Natural killer cell treated with Interleukin-12 subunit alpha and Interleukin-12 subunit beta and Interleukin-15 and Interleukin-18, amount 100 ng/mL, for 72 hours (primary cell): Measurements from ENCODE around the gene TSPAN31. TPM values are rescaled to one million over a fixed set of nuclear protein-coding genes. Genes with fewer than 3 reads are reported as not detected.
A peak's percentile ranks its signal among the peaks of the same experiment; 100 is the strongest.

ENCODE experiments used
- ATAC-seq, 2 donors: fragments of 150-1000 bp; cut with Tn5 transposase in 1 of 2; sonication (Bioruptor Pico), chemical (Tn5 transposase) in 1 of 2; 2 replicates each; pipeline ENCODE4 v1.10.0; 2021
- DNase-seq: peaks from one replicate; pipeline ENCODE4 v3.0.0; 2022; ENCODE audit warnings: low spot score
- H3K27ac Mint-ChIP-seq, 2 donors: 1 replicate in 1 of 2; 2 replicates in 1 of 2; pipeline ENCODE4 v1.8.0; 2022; ENCODE audit warnings: mixed read lengths in 2 of 2, mild to moderate bottlenecking in 1 of 2, moderate library complexity in 1 of 2
- H3K27me3 Mint-ChIP-seq, 2 donors: 1 replicate in 1 of 2; 2 replicates in 1 of 2; pipeline ENCODE4 v1.8.0; 2022; ENCODE audit warnings: mixed read lengths in 2 of 2
- H3K36me3 Mint-ChIP-seq: one replicate; pipeline ENCODE4 v1.8.0; 2022; ENCODE audit warnings: mixed read lengths
- H3K4me1 Mint-ChIP-seq, 2 donors: 1 replicate in 1 of 2; 2 replicates in 1 of 2; pipeline ENCODE4 v1.8.0; 2022; ENCODE audit warnings: low read depth in 2 of 2, mixed read lengths in 2 of 2, mild to moderate bottlenecking in 1 of 2
- H3K4me3 Mint-ChIP-seq: one replicate; pipeline ENCODE4 v1.8.0; 2022; ENCODE audit warnings: mixed read lengths
- H3K9me3 Mint-ChIP-seq: 2 replicates; pipeline ENCODE4 v1.8.0; 2022; ENCODE audit warnings: mixed read lengths
- total RNA-seq, 2 donors: library from RNA; stranded (reverse); gene quantifications; one replicate each; pipeline ENCODE4 v1.2.3, GENCODE V29; 2022

The TSPAN31 gene
- total RNA-seq, 2 donors from 2014 or later = 14.4 to 34.9 TPM

DNA sequence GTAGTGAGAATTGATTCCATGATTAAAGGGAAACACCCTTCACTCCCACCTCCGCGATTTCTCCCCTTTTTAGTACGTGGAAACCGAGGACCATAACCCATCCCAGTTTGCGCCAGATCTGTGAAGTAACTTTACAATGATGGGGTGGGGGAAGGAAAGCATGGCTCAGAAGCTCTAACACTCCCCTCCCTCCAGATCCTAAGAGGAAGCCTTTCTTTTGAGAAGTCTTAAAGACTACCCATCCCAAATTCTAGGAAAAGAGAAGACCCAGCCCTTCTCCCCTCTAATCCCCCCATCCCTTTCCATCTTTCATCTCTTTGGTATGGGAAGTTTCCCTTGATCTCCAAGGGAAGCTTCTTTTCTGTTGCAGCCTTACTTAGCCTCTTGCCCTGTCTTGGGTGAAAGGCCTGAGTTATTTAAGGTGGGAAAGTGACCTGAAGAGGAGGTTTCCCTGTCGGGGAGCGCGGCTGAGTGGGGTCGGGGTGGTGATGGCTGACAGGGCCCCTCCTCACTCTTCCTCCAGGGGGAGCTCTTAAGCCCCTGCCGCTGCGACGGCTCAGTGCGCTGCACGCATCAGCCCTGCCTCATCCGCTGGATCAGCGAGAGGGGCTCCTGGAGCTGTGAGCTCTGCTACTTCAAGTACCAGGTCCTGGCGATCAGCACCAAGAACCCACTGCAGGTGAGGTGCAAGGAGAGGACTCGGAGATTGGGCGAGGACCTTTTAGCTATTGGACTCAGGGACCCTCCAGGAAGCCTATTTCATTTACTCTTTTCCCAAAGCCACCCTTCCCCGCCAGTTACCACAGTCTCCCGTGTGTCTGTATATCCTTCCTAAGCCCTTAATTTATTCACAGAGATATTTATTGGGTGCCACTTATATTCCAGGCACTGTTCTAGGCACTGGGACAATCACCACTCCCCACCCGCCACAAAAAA lies 11.8 kb downstream of the TSPAN31 start:
- Mint-ChIP-seq H3K4me1 (peaks cover 45 to 56% of the 10 kb centered on the region in 2 donors), H3K36me3 (peaks cover 3% of the 10 kb centered on the region), H3K27me3 (no peaks in the 10 kb centered on the region), H3K4me3 (peak overlapping the region; percentile 88), H3K9me3 (no peaks in the 10 kb centered on the region), H3K27ac (peak overlapping the region; percentile 63 to 86)
- peak; percentile 76 for DNase-seq
- ATAC-seq = peak in 1 of 2 donors; percentile 31

GRCh38 chr12:57757771-57758170 lies 12.9 kb downstream of the TSPAN31 start:
- Mint-ChIP-seq H3K4me1 (peaks cover 38 to 50% of the 10 kb centered on the region in 2 donors), H3K27me3 (no peaks in the 10 kb centered on the region), H3K9me3 (no peaks in the 10 kb centered on the region), H3K4me3 (no peak overlapping the region), H3K27ac (no peak overlapping the region), H3K36me3 (no peaks in the 10 kb centered on the region)
- DNase-seq (no peak), ATAC-seq (no peak)

- no peak overlapping the region for H3K4me3 Mint-ChIP-seq
- no peaks in the 10 kb centered on the region for H3K36me3 Mint-ChIP-seq
- H3K27ac Mint-ChIP-seq = no peak overlapping the region
- peak; percentile 46 for DNase-seq
- H3K9me3 Mint-ChIP-seq = no peaks in the 10 kb centered on the region
- no peak for ATAC-seq
- H3K27me3 Mint-ChIP-seq = peaks cover 3 to 5% of the 10 kb centered on the region in 2 donors
- peaks cover 28 to 44% of the 10 kb centered on the region in 2 donors for H3K4me1 Mint-ChIP-seq
Measured at GRCh38 chr12:57758552-57759359, 13.9 kb downstream of the TSPAN31 start.

DNA sequence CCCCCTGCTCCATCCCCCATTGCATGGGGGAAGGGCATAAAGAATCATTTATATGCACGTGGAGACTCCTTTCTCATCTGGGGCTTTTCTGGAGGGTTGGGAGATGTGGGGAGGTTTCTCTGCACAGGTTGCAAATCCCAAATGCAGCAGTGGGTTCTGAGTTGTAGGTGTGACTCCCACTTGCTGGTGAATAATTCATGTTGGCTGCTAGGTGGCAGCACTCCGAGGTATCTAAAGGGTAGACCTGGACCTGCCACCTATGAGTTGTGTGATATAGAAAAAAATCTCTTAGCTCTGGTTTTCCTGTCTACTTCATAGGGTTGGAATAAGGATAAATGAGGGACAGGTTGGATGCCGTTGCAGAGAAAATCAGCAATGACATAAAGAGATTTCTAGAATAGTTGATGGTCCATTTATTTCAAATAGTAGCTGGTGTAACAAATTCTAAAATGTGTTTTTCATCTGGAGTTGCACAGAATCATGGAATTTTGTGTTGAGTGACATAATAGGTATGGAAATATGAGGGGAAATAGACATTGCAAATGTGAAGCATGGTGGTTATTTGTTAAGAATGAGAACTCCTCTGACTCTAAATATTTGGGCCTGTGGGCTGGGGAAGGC lies 14.6 kb downstream of the TSPAN31 start:
- Mint-ChIP-seq H3K9me3 (no peaks in the 10 kb centered on the region), H3K27ac (no peak overlapping the region), H3K36me3 (no peaks in the 10 kb centered on the region), H3K27me3 (peaks cover 8 to 12% of the 10 kb centered on the region in 2 donors), H3K4me3 (no peak overlapping the region), H3K4me1 (peaks cover 27 to 42% of the 10 kb centered on the region in 2 donors)
- DNase-seq (peak; percentile 29), ATAC-seq (no peak)

DNA sequence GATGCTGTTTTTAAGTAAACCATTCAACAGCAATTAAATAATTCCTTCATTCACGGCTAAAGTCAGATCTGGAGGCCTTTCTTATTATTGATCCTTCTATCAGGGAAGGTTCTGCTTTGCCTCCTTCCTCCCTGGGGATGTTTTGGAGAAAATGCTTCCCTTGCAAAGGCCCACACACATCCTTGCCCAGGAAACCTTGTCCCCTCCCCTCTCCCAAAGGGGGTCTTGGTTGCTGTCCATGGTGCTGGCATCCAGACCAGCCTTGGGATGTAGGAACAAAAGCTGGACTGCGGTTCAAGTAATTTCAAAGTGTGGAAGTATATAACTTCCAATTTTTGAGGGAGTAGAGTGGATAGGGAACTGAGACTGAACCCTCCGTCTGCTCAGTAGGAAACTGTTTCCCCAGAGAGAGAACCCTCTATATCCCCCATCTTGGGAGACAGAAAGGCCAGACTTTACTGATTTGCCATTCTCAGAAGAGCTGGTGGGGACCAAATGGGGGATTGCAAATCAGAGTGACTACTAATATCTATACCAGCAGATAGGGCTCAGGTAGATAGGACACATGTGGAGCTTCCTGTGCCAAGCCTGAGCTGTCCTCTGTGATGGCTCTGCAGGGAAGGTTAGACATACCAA lies 15.6 kb downstream of the TSPAN31 start:
- no peak for ATAC-seq
- no peak overlapping the region for H3K4me3 Mint-ChIP-seq

GRCh38 chr12:57761391-57761998 lies 16.7 kb downstream of the TSPAN31 start:
- Mint-ChIP-seq H3K4me3 (no peak overlapping the region), H3K27me3 (peaks cover 9 to 17% of the 10 kb centered on the region in 2 donors), H3K27ac (no peak overlapping the region), H3K4me1 (peaks cover 34 to 47% of the 10 kb centered on the region in 2 donors), H3K36me3 (no peaks in the 10 kb centered on the region), H3K9me3 (no peaks in the 10 kb centered on the region)
- DNase-seq (no peak), ATAC-seq (no peak)

More for the DNA sequence above, 15.6 kb downstream of the TSPAN31 start:
- no peak overlapping the region for H3K27ac Mint-ChIP-seq
- no peaks in the 10 kb centered on the region for H3K9me3 Mint-ChIP-seq
- H3K4me1 Mint-ChIP-seq = peaks cover 32 to 45% of the 10 kb centered on the region in 2 donors
- H3K36me3 Mint-ChIP-seq = no peaks in the 10 kb centered on the region
- peaks cover 8 to 13% of the 10 kb centered on the region in 2 donors for H3K27me3 Mint-ChIP-seq
- DNase-seq = peak; percentile 20

DNA sequence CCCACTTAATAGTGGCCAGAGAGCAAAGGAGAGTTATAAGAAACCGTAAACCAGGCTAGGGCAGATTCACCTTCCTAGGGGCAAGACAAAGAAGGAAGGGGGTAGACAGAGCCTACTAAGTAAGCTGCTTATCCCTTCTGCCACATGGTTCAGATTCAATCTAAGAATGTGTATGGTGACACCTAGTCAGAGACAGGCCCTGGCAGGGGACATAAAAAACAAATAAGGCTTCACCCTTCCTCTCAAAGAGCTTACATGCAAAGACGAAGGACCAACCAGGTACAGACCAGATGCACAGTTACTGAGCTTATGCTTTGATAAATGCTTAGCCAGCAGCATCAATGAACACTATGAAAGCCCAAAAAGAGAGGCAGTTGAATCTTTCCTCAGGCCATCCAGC lies 17.6 kb downstream of the TSPAN31 start:
- peaks cover 32 to 49% of the 10 kb centered on the region in 2 donors for H3K4me1 Mint-ChIP-seq
- H3K27me3 Mint-ChIP-seq = peaks cover 12 to 21% of the 10 kb centered on the region in 2 donors
- ATAC-seq (no peak), DNase-seq (no peak)
- H3K36me3 Mint-ChIP-seq = no peaks in the 10 kb centered on the region
- no peak overlapping the region for H3K27ac Mint-ChIP-seq
- no peaks in the 10 kb centered on the region for H3K9me3 Mint-ChIP-seq
- no peak overlapping the region for H3K4me3 Mint-ChIP-seq

DNA sequence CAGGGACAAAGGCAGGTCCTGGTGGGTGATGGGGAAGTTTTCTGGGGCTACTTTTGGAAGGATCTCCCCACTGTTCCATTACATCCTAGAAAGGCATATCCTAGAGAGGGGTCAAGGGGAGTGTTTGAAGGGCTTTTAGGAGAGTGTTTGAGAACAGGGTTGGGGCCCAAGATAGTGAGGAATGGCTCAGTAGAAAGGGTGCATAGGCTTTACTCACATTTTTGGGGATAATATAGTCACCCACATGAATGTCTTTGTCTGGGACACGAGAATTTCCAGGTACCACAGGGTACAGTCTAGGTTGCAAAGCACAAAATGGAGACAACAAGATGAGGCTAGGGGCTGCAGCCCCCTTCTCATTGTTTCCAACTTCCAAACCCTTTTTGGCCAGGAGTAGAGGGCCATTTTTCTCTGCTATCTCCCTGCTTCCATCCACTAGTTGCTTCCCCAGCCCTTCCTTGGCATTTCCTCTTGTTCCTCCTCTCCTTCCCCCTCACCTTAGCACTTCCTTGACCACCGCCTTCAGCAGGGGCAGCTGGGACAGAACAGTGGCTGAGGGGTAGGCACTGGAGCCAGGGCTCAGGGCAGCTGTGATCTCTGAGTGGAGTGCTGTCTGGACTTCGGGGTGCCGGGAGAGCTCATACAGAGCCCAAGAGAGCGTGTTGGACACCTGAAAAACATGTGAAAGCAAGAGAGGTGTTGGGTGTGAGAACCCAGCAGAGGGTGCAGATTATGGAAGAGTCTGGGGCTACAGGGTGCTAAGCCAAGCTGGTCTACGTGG lies 19.2 kb downstream of the TSPAN31 start:
- no peak overlapping the region for H3K27ac Mint-ChIP-seq
- peaks cover 28 to 46% of the 10 kb centered on the region in 2 donors for H3K4me1 Mint-ChIP-seq

DNA sequence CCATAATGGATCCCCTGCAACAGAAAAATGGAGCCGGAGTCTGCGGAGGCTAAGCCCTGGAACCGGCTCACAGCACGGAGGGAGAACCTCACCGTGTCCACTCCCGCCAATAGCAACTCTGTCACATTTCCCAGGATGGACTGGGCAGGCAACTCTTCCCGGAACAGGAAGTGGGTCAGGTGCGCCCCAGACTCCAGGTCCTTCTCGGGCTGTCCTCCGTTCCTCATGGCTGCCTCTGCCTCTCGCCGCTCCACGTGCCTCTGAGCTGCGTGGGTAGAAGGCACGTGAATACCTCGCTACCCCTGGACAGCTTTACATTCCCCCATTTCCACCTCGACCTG lies 19.8 kb downstream of the TSPAN31 start:
- Mint-ChIP-seq H3K27ac (peak overlapping the region in 1 of 2 donors; percentile 71), H3K4me1 (peaks cover 28 to 44% of the 10 kb centered on the region in 2 donors), H3K36me3 (no peaks in the 10 kb centered on the region), H3K27me3 (peaks cover 12 to 21% of the 10 kb centered on the region in 2 donors), H3K4me3 (peak overlapping the region; percentile 84), H3K9me3 (no peaks in the 10 kb centered on the region)
- DNase-seq = no peak
- ATAC-seq = peak in 1 of 2 donors; percentile 6

More for the DNA sequence above, 19.2 kb downstream of the TSPAN31 start:
- H3K9me3 Mint-ChIP-seq = no peaks in the 10 kb centered on the region
- DNase-seq = no peak
- peaks cover 12 to 21% of the 10 kb centered on the region in 2 donors for H3K27me3 Mint-ChIP-seq
- no peaks in the 10 kb centered on the region for H3K36me3 Mint-ChIP-seq
- peak overlapping the region; percentile 84 for H3K4me3 Mint-ChIP-seq
- ATAC-seq = no peak

DNA sequence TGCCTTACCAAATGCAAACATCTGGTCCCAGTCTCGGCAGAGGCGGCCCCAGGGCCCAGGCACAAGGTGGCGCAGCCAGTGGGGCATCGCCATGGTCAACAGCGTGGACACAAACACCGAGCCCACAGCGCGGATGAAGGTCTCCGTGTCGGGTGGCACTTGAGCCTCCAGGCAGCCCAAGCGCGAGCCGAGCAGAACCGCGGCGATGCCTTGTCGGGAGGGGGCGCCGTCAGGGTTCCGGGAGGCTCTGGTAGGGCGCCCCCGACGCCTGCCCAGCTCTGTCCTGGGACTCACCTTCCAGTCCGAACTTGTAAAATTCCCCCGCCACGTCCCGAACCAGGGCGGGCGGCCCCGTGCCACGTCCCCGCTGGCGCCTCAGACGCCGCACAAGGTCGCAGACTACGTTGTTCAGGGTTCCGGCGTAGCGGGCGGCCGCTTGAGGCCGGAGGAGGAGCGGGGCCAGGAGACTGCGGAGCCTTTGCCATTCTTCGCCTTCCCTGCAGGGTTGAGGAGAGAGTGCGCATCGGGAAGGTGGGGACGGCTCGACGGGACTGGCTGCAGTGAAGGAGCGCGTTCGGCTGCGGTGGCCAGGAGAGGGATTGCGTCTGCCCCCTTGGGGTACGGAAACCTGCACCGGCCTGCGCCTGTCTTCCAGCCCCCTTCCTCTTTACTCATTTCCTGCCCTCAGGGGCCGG lies 20.3 kb downstream of the TSPAN31 start:
- DNase-seq (peak; percentile 74), ATAC-seq (peak; percentile 80 to 87)
- H3K36me3 Mint-ChIP-seq = no peaks in the 10 kb centered on the region
- H3K27ac Mint-ChIP-seq = peak overlapping the region in 1 of 2 donors; percentile 71
- H3K9me3 Mint-ChIP-seq = no peaks in the 10 kb centered on the region
- H3K27me3 Mint-ChIP-seq = peaks cover 12 to 21% of the 10 kb centered on the region in 2 donors
- H3K4me1 Mint-ChIP-seq = peaks cover 33 to 46% of the 10 kb centered on the region in 2 donors
- H3K4me3 Mint-ChIP-seq = peak overlapping the region; percentile 84

GRCh38 chr12:57765698-57766463 lies 21.0 kb downstream of the TSPAN31 start:
- Mint-ChIP-seq H3K27ac (peak overlapping the region in 1 of 2 donors; percentile 71), H3K4me3 (peak overlapping the region; percentile 84), H3K4me1 (peaks cover 40 to 51% of the 10 kb centered on the region in 2 donors), H3K27me3 (peaks cover 12 to 21% of the 10 kb centered on the region in 2 donors), H3K9me3 (no peaks in the 10 kb centered on the region), H3K36me3 (no peaks in the 10 kb centered on the region)
- ATAC-seq (peak; percentile 16 to 22), DNase-seq (no peak)
